HEK293 (cell line): ENCODE measurements around the gene STOML1.
A peak's percentile ranks its signal among the peaks of the same experiment; 100 is the strongest.

Experiments
- CTCF ChIA-PET: fragments of 350-600 bp; formaldehyde crosslinking; extraction: SDS; loops from one replicate; lab custom pipeline; 2021; ENCODE audit warnings: antibody characterized with exemption; lab: Yijun Ruan, JAX
- POLR2A ChIA-PET: fragments of 300-600 bp; formaldehyde crosslinking; extraction: SDS; loops from one replicate; lab custom pipeline; 2020; ENCODE audit warnings: antibody characterized with exemption, inconsistent platforms; lab: Yijun Ruan, JAX
- H3K27ac ChIP-seq: fragments of 200-500 bp; sonication (Bioruptor generic); 2 replicates; pipeline ENCODE4 v1.5.1; 2014; ENCODE audit warnings: low read depth, low read length, control low read depth, inconsistent platforms; ENCODE audit errors: extremely low read depth
- H3K36me3 ChIP-seq, 2 experiments: fragments of 200-500 bp in 1 of 2; sonication (Bioruptor generic) in 1 of 2; 1 replicate in 1 of 2; 2 replicates in 1 of 2; pipeline ENCODE4 v1.5.1; 2014 to 2017; ENCODE audit warnings: inconsistent platforms in 2 of 2, low read length in 2 of 2; ENCODE audit not compliant: control insufficient read depth in 2 of 2, insufficient read depth in 1 of 2
- H3K4me1 ChIP-seq: fragments of 200-500 bp; sonication (Bioruptor generic); 2 replicates; pipeline ENCODE4 v1.5.1; 2014; ENCODE audit warnings: mild to moderate bottlenecking, low read length, inconsistent platforms; ENCODE audit not compliant: control insufficient read depth, insufficient read depth
- H3K4me3 ChIP-seq: 2 replicates; pipeline ENCODE4 v1.5.1; 2011; ENCODE audit warnings: low read depth, mild to moderate bottlenecking, control low read depth, low read length, moderate library complexity
- H3K9me3 ChIP-seq: fragments of 200-500 bp; sonication (Bioruptor generic); 2 replicates; pipeline ENCODE4 v1.5.1; 2014; ENCODE audit warnings: low read depth, low read length, inconsistent platforms; ENCODE audit not compliant: control insufficient read depth, insufficient read depth
- CTCF ChIP-seq: fragments of 450-650 bp; formaldehyde crosslinking; IDR thresholded peaks from 2 replicates; pipeline ENCODE4 v1.5.1; 2016; ENCODE audit warnings: missing biosample characterization, missing genetic modification characterization
- HIC1 ChIP-seq: fragments of 450-650 bp; formaldehyde crosslinking; IDR thresholded peaks from 2 replicates; pipeline ENCODE4 v1.5.1; 2016; ENCODE audit warnings: missing biosample characterization, missing genetic modification characterization
- TSHZ1 ChIP-seq: fragments of 450-650 bp; formaldehyde crosslinking; IDR thresholded peaks from 2 replicates; pipeline ENCODE4 v1.5.1; 2016; ENCODE audit warnings: missing biosample characterization, missing genetic modification characterization, borderline replicate concordance
- YY1 ChIP-seq: fragments of 450-650 bp; formaldehyde crosslinking; IDR thresholded peaks from 2 replicates; pipeline ENCODE4 v1.5.1; 2018; ENCODE audit warnings: missing biosample characterization, missing genetic modification characterization
- ZBTB7A ChIP-seq: fragments of 450-650 bp; formaldehyde crosslinking; IDR thresholded peaks from 2 replicates; pipeline ENCODE4 v1.5.1; 2016; ENCODE audit warnings: low read depth, missing biosample characterization, missing genetic modification characterization
- ZNF132 ChIP-seq: fragments of 450-650 bp; formaldehyde crosslinking; IDR thresholded peaks from 2 replicates; pipeline ENCODE4 v1.5.1; 2017; ENCODE audit warnings: missing biosample characterization, missing genetic modification characterization, borderline replicate concordance
- ZNF211 ChIP-seq: fragments of 450-650 bp; formaldehyde crosslinking; IDR thresholded peaks from 2 replicates; pipeline ENCODE4 v1.5.1; 2016; ENCODE audit warnings: low read depth, missing biosample characterization, missing genetic modification characterization
- ZNF23 ChIP-seq: fragments of 450-650 bp; formaldehyde crosslinking; IDR thresholded peaks from 2 replicates; pipeline ENCODE4 v1.5.1; 2016; ENCODE audit warnings: missing biosample characterization, missing genetic modification characterization, borderline replicate concordance
- ZNF37A ChIP-seq: fragments of 450-650 bp; IDR thresholded peaks from 2 replicates; pipeline ENCODE4 v1.5.1; 2018; ENCODE audit warnings: missing biosample characterization, missing genetic modification characterization
- ZNF561 ChIP-seq: fragments of 450-650 bp; IDR thresholded peaks from 2 replicates; pipeline ENCODE4 v1.5.1; 2018; ENCODE audit warnings: missing biosample characterization, missing genetic modification characterization, borderline replicate concordance
- ZSCAN23 ChIP-seq: fragments of 450-650 bp; formaldehyde crosslinking; IDR thresholded peaks from 2 replicates; pipeline ENCODE4 v1.5.1; 2016; ENCODE audit warnings: missing biosample characterization, missing genetic modification characterization
- ZXDB ChIP-seq: fragments of 450-650 bp; formaldehyde crosslinking; IDR thresholded peaks from 2 replicates; pipeline ENCODE4 v1.5.1; 2016; ENCODE audit warnings: missing biosample characterization, missing genetic modification characterization
- TF ChIP-seq, protein P1 (sequence below): fragments of 450-650 bp; formaldehyde crosslinking; IDR thresholded peaks from 2 replicates; pipeline ENCODE4 v1.5.1; 2016; ENCODE audit warnings: missing biosample characterization, missing genetic modification characterization

The STOML1 gene

GRCh38 chr15:73937296-73937695 lies 54.8 kb downstream of the STOML1 start (continued):
- TF ChIP-seq TSHZ1 (tag by site-specific recombination) (no peak), ZBTB7A (tag by site-specific recombination) (no peak), YY1 (no peak), ZNF23 (tag by site-specific recombination) (no peak), ZNF132 (tag by site-specific recombination) (no peak), ZXDB (no peak)
- TF ChIP-seq, protein P1, sequence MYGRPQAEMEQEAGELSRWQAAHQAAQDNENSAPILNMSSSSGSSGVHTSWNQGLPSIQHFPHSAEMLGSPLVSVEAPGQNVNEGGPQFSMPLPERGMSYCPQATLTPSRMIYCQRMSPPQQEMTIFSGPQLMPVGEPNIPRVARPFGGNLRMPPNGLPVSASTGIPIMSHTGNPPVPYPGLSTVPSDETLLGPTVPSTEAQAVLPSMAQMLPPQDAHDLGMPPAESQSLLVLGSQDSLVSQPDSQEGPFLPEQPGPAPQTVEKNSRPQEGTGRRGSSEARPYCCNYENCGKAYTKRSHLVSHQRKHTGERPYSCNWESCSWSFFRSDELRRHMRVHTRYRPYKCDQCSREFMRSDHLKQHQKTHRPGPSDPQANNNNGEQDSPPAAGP (tag by site-specific recombination), result no peak

DNA sequence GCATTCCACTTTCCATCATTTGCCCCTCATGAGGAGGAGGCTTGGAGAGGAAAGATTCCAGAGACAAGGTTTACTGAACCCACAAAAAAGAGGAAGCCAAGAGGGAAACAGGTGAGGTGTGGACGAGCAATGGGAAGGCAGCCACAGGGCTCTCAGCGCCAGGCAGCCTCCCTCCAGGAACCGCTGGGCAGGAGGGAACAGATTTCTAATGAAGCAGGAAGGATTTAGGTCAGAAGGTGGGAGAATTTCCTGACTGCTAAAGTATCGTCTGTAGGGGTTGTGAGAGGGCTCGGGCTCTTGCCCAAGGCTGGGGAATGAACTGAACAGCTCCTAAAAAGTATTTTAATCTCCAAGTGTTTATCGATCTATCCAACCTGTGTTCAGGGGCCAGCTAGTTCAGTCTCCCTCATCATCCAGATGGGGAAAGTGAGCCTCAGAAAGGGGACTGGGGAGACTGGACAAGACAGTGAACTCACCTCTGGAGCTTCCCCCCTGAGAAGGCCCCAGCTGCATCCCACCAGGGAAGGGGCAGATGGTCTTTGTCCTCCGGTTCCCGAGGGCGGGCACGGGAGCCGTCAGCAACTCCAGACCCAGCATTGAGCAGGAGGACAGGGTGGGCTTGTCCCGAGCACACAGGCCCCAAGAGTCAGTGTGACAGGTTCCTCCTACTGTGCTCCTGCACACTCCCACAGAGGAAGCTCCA lies 55.4 kb downstream of the STOML1 start:
- no peak for TF ChIP-seq ZNF561 (tag by site-specific recombination)
- no peak for TF ChIP-seq ZNF37A (tag by site-specific recombination)
- TF ChIP-seq HIC1, result no peak
- no peak for TF ChIP-seq ZSCAN23 (tag by site-specific recombination)
- H3K4me1 ChIP-seq, result peaks cover 3% of the 10 kb centered on the region; the same call in 1 of the 2 replicates
- H3K27ac ChIP-seq, result no peak overlapping the region
- no peaks in the 10 kb centered on the region for H3K36me3 ChIP-seq
- no peaks in the 10 kb centered on the region for H3K9me3 ChIP-seq
- ChIA-PET POLR2A (interaction anchor here (2.2 kb wide), 1 partner anchor 11 kb away, joined by 5 read pairs; the partner anchor contains the start of gene LOXL1), CTCF (interaction anchor here (0.7 to 6.1 kb wide), 6 partner anchors 9 to 62 kb away, joined by 3 to 39 read pairs (median 6); no protein-coding TSS in a partner anchor)
- H3K4me3 ChIP-seq, result no peak overlapping the region

GRCh38 chr15:73936181-73936580 lies 55.9 kb downstream of the STOML1 start:
- POLR2A ChIA-PET, result interaction anchor here (0.6 to 2.2 kb wide), 3 partner anchors 10 to 379 kb away, joined by 3 to 5 read pairs (median 3); partner anchors contain the start of gene LOXL1
- Histone ChIP-seq H3K9me3 (no peaks in the 10 kb centered on the region), H3K27ac (no peak overlapping the region)
- TF ChIP-seq ZNF211 (tag by site-specific recombination) (no peak), CTCF (tag by site-specific recombination) (0 out of 2 replicates have a peak, but pooled peaks have one; percentile 15)
- TF ChIP-seq, all 188 proteins: peak for 1
- Histone ChIP-seq H3K4me3 (no peak overlapping the region), H3K36me3 (no peaks in the 10 kb centered on the region), H3K4me1 (peaks cover 3% of the 10 kb centered on the region; the same call in 1 of the 2 replicates)
- CTCF ChIA-PET, result interaction anchor here (0.5 to 6.1 kb wide), 8 partner anchors 8 to 663 kb away, joined by 3 to 39 read pairs (median 5); no protein-coding TSS in a partner anchor
